Adipocyte (in vitro differentiated cells): ENCODE data around the gene VIM.

Source experiments
- DNase-seq: peaks from one replicate; pipeline ENCODE4 v3.0.0-alpha.2; 2015; ENCODE audit warnings: low read depth
- H3K27me3 ChIP-seq: replicated peaks from 2 replicates; pipeline ENCODE4 v1.7.0; 2013; ENCODE audit warnings: mild to moderate bottlenecking, low read length, moderate library complexity; ENCODE audit not compliant: control insufficient read depth, insufficient read depth
- H3K36me3 ChIP-seq: 2 replicates; pipeline ENCODE4 v1.7.0; 2013; ENCODE audit warnings: low read length, mild to moderate bottlenecking, moderate library complexity; ENCODE audit not compliant: control insufficient read depth, insufficient read depth, severe bottlenecking
- H3K4me1 ChIP-seq: 2 replicates; pipeline ENCODE4 v1.7.0; 2013; ENCODE audit warnings: mild to moderate bottlenecking, low read length, moderate library complexity; ENCODE audit not compliant: control insufficient read depth, insufficient read depth
- H3K4me3 ChIP-seq: 2 replicates; pipeline ENCODE4 v1.7.0; 2013; ENCODE audit warnings: mild to moderate bottlenecking, low read length, moderate library complexity
- H3K9ac ChIP-seq: 2 replicates; pipeline ENCODE4 v1.7.0; 2013; ENCODE audit warnings: mild to moderate bottlenecking, low read length, moderate library complexity
- H3K9me3 ChIP-seq: 2 replicates; pipeline ENCODE4 v1.7.0; 2013; ENCODE audit warnings: mild to moderate bottlenecking, low read length, moderate library complexity; ENCODE audit not compliant: control insufficient read depth

VIM gene

DNA sequence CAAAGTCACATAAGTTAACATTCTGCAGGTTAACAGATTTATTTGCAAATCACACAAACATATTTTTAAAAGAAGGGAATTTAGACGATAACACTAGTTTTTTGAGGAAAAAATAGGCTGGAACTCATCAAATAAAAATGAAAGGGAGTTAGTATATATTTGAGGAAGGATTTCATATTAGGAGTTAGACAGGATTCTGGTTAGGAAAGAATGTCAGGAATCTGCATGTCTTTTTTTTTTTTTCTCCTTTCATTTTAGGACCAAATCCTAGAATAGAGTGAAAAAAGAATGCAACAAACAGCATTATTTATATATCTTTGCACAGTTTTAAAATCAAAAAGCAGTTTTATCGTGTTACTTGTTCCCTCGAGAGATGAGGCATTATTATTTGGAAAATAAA is 17.7 kb upstream of the VIM start:
- H3K9me3 ChIP-seq, result no peaks in the 10 kb centered on the region
- H3K9ac ChIP-seq, result peak overlapping the region; percentile 80
- H3K27me3 ChIP-seq, result no peaks in the 10 kb centered on the region
- peak; percentile 56 for DNase-seq
- H3K4me3 ChIP-seq, result peak overlapping the region; percentile 64
- no peaks in the 10 kb centered on the region for H3K36me3 ChIP-seq
- peaks cover 48% of the 10 kb centered on the region for H3K4me1 ChIP-seq

GRCh38 chr10:17212802-17213221 is 15.2 kb upstream of the VIM start:
- Histone ChIP-seq H3K9ac (no peak overlapping the region), H3K36me3 (no peaks in the 10 kb centered on the region), H3K4me1 (peaks cover 65% of the 10 kb centered on the region), H3K9me3 (no peaks in the 10 kb centered on the region), H3K4me3 (no peak overlapping the region), H3K27me3 (no peaks in the 10 kb centered on the region)
- DNase-seq, result no peak

- peak overlapping the region; percentile 10 for H3K9ac ChIP-seq
- H3K4me3 ChIP-seq, result peak overlapping the region; percentile 61
- H3K27me3 ChIP-seq, result no peaks in the 10 kb centered on the region
- peak; percentile 66 for DNase-seq
- H3K9me3 ChIP-seq, result no peaks in the 10 kb centered on the region
- H3K4me1 ChIP-seq, result peaks cover 73% of the 10 kb centered on the region
- H3K36me3 ChIP-seq, result no peaks in the 10 kb centered on the region
Measured at GRCh38 chr10:17213646-17214349, 14.2 kb upstream of the VIM start.

- H3K36me3 ChIP-seq, result no peaks in the 10 kb centered on the region
- peak; percentile 49 for DNase-seq
- peaks cover 73% of the 10 kb centered on the region for H3K4me1 ChIP-seq
- H3K9ac ChIP-seq, result peak overlapping the region; percentile 76
- H3K4me3 ChIP-seq, result peak overlapping the region; percentile 61
- no peaks in the 10 kb centered on the region for H3K9me3 ChIP-seq
- no peaks in the 10 kb centered on the region for H3K27me3 ChIP-seq
Measured at GRCh38 chr10:17214526-17214925, 13.5 kb upstream of the VIM start.

GRCh38 chr10:17214971-17215781 is 12.9 kb upstream of the VIM start:
- Histone ChIP-seq H3K27me3 (no peaks in the 10 kb centered on the region), H3K36me3 (no peaks in the 10 kb centered on the region), H3K4me1 (peaks cover 67% of the 10 kb centered on the region), H3K9ac (peak overlapping the region; percentile 76), H3K4me3 (peak overlapping the region; percentile 61), H3K9me3 (no peaks in the 10 kb centered on the region)
- peak; percentile 95 for DNase-seq

DNA sequence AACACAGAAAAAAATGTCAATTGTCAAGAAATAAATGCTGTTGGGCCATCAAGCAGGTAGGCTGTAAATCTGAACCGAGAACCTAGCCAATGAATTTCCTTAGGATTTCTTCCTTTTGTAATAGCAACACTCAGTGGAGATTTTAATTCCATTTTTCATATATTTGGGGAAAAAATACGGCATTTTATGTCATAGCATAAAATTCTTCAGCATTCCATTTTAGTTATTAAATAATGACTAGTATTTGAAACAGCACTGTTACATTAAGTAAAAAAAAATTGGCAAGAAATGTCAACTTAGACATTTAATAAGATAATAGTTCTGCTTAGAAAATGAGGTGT is 12.3 kb upstream of the VIM start:
- Histone ChIP-seq H3K4me1 (peaks cover 68% of the 10 kb centered on the region), H3K27me3 (no peaks in the 10 kb centered on the region), H3K36me3 (no peaks in the 10 kb centered on the region), H3K4me3 (peak overlapping the region; percentile 61), H3K9ac (peak overlapping the region; percentile 76), H3K9me3 (no peaks in the 10 kb centered on the region)
- no peak for DNase-seq

DNA sequence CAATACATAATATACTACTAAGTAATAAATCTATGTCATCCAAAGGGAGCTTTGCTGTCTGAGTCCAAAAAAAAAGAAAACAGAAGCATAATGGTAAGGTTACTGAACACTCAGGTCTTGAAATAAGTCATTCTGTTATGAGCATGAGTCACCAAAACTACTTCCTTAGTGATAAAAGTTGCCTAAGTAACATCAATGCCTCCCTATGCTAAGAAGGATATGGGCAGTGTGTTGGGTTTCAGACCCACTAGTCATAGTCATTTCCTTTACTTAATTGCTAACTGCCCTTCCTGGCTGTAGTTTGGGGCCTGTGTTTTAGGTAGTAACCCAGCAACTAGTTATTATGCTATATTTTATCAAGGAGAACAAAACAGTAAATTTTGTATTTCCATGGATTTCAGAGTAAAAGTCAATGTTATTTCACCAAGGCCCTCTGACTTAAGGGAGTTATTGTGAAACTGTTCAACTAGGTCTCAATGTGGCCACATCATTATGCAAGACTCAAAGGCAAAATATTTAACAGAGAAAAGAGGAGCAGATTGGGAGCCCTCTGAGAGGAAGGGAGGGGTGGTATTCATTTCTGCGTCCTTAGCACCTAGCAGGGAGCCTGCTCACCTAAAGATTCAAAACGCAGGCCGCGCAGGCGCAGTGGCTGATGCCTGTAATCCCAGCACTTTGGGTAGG is 11.7 kb upstream of the VIM start:
- Histone ChIP-seq H3K9me3 (no peaks in the 10 kb centered on the region), H3K36me3 (no peaks in the 10 kb centered on the region), H3K27me3 (no peaks in the 10 kb centered on the region), H3K4me3 (peak overlapping the region; percentile 61), H3K9ac (peak overlapping the region; percentile 76), H3K4me1 (peaks cover 71% of the 10 kb centered on the region)
- peak; percentile 90 for DNase-seq

DNA sequence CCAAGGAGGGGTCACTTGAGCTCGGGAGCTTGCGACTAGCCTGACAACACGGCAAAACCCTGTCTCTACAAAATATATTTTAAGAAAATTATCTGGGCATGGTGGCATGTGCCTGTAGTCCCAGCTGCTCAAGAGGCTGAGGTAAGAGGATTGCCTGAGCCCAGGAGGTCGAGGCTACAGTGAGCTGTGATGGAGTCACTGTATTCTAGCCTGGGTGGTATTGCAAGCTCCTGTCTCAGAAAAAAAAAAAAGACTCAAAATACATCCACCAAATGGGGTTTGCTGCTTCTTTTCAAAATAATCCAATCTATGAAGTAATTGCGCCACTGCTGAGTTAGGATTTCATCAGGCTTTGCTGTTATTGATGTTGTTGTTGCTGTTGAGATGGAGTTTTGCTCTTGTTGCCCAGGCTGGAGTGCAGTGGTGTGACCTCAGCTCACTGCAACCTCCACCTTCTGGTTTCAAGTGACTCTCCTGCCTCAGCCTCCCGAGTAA is 11.1 kb upstream of the VIM start:
- Histone ChIP-seq H3K9ac (peak overlapping the region; percentile 76), H3K4me1 (peaks cover 71% of the 10 kb centered on the region), H3K36me3 (no peaks in the 10 kb centered on the region), H3K9me3 (no peaks in the 10 kb centered on the region), H3K27me3 (no peaks in the 10 kb centered on the region), H3K4me3 (peak overlapping the region; percentile 61)
- DNase-seq, result peak; percentile 63

DNA sequence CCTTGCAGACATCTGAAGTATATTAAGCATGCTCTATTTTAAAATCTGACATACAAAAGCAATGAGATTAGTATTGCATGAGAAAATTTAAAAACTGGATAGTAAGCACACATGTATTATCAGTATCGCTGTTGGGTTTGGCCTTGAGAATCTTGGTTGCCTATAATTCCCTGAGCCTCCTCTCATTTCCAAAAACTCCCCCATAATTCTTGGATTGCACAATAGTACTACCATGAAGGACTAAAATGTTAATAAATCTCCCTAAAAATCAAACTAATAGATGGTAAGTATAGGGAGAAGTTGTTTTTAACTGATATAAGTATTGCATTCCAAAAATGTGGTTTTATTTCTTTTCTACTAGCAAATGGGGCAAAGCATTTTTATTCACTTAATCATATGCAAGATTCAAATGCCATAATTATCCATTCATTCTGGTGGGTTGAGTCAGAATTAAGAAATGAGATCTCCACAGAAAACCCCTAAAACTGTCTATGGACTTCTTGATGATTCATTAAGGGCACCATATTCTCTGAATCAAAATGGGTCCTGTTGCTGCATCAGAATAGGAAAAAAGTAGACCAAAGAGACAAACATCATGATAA is 10.3 kb upstream of the VIM start:
- Histone ChIP-seq H3K9ac (peak overlapping the region; percentile 76), H3K4me1 (peaks cover 71% of the 10 kb centered on the region), H3K27me3 (no peaks in the 10 kb centered on the region), H3K4me3 (peak overlapping the region; percentile 61), H3K36me3 (no peaks in the 10 kb centered on the region), H3K9me3 (no peaks in the 10 kb centered on the region)
- peak; percentile 78 for DNase-seq

DNA sequence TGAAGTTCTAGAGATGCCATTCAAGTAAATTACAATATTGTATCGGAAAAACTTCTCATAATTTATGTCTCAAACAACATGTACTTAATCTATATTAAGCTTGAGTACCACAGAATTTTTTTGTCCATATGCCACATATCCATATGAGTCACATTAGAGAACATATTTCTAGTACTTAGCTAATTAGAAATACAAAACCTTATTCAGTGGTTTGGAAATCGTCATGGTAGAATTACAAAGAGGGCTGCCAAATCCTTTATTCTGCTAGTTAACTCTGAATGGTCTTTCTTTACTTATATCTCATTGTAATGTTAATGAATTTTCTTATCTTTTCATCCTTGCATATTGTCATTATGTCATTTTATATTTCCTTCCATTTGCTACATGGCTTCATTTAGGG is 9.0 kb upstream of the VIM start:
- peaks cover 63% of the 10 kb centered on the region for H3K4me1 ChIP-seq
- H3K9me3 ChIP-seq, result no peaks in the 10 kb centered on the region
- DNase-seq, result peak; percentile 90
- no peak overlapping the region for H3K4me3 ChIP-seq
- H3K36me3 ChIP-seq, result no peaks in the 10 kb centered on the region
- H3K27me3 ChIP-seq, result no peaks in the 10 kb centered on the region
- no peak overlapping the region for H3K9ac ChIP-seq

GRCh38 chr10:17220652-17221100 is 7.4 kb upstream of the VIM start:
- no peaks in the 10 kb centered on the region for H3K36me3 ChIP-seq
- H3K9me3 ChIP-seq, result no peaks in the 10 kb centered on the region
- no peak for DNase-seq
- peaks cover 47% of the 10 kb centered on the region for H3K4me1 ChIP-seq
- H3K9ac ChIP-seq, result peak overlapping the region; percentile 14
- H3K4me3 ChIP-seq, result no peak overlapping the region
- no peaks in the 10 kb centered on the region for H3K27me3 ChIP-seq
